ENCODE measurements around the gene PKNOX2.
"Not testable (repeated sequence)": the region's sequence is repeated elsewhere in the genome, so short reads cannot be mapped to it uniquely, and the experiment has no call there.

PKNOX2 gene

DNA sequence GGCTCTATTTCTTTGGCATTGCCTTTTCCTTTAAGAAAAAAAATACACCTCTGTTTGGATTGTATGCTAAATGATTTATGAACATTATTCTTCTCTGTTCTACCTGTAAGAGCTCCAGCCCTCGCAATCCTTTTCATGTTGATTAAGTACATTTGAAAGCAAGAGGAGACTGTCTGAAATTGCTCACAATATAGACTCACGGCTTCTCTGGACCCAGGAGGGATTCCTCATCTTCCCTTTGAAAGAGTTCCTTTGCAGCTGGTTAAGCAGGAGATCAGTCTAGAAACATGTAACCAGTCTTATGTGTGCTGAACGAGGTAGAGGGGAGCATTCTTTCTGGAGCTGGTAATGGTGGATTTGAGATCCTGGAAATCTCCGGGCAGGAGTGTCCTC, 47.4 kb downstream of the PKNOX2 start:
- DNase-seq (ENCODE audit: low read depth), result no peak
- no peak for TF ChIP-seq CTCF (IDR thresholded peaks at IDR 0.05; ENCODE audit: control insufficient read depth, extremely low read depth, insufficient read depth)
- no peak overlapping the region for H3K4me3 ChIP-seq (ENCODE audit: low read depth, low read length)

DNA sequence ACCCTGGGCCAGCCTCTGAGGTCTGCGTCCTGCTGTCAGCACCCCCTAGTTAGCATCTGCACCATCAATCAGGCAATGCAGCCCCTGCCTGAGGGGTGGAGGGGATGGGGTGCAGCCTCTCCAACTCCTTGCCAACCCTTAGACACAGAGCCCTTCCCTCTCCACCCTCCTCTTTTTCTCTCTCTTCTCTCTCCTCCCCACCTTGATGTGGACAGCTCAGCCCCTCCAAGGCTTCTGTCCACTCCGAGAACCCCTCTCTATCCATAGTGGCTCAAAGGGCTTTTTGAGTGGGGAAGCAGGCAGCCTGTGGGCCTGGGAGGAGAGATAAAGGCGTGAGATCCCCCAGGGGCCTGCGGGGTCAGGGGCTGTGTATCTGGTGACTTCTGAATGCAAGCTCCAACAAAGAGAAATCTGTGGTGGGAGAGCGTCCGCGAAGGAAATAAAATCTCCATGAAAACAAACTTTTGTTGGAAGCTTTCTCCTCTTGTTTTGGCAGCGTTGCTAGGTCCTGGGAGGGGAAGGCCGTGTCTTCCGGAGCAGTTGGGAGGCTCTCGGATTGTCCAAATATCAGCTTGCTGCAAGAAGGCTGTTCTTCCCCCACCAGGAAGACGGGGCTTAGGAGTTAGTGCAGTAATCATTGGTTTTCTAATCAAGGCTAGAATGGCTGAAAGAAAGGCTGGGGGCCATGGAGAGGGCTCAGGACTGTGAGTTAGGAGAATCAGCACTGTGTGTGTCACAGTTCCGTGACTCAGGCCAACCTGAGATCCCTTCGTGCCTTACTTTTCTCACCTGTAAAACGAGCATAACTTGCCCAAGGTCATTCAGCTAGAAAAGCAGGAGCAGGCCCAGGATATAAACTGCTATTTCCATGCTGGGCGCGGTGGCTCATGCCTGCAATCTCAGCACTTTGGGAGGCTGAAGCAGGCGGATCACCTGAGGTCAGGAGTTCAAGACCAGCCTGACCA, 50.3 kb downstream of the PKNOX2 start:
- no peak for TF ChIP-seq CTCF (IDR thresholded peaks at IDR 0.05; ENCODE audit: control insufficient read depth, extremely low read depth, insufficient read depth)
- H3K4me3 ChIP-seq (ENCODE audit: low read depth, low read length), result no peak overlapping the region
- DNase-seq (ENCODE audit: low read depth), result no peak

- DNase-seq (ENCODE audit: low read depth), result no peak
- H3K4me3 ChIP-seq (ENCODE audit: low read depth, low read length), result no peak overlapping the region
- no peak for TF ChIP-seq CTCF (IDR thresholded peaks at IDR 0.05; ENCODE audit: control insufficient read depth, extremely low read depth, insufficient read depth)
Observed at GRCh38 chr11:125215976-125216375, 51.4 kb downstream of the PKNOX2 start.

- DNase-seq (ENCODE audit: low read depth), result no peak
- no peak overlapping the region for H3K4me3 ChIP-seq (ENCODE audit: low read depth, low read length)
- no peak for TF ChIP-seq CTCF (IDR thresholded peaks at IDR 0.05; ENCODE audit: control insufficient read depth, extremely low read depth, insufficient read depth)
Observed at GRCh38 chr11:125218336-125218735, 53.8 kb downstream of the PKNOX2 start.

GRCh38 chr11:125221461-125221860, 56.9 kb downstream of the PKNOX2 start:
- no peak for DNase-seq (ENCODE audit: low read depth)
- no peak for TF ChIP-seq CTCF (IDR thresholded peaks at IDR 0.05; ENCODE audit: control insufficient read depth, extremely low read depth, insufficient read depth)
- H3K4me3 ChIP-seq (ENCODE audit: low read depth, low read length), result no peak overlapping the region

- H3K4me3 ChIP-seq (ENCODE audit: low read depth, low read length), result no peak overlapping the region
- DNase-seq (ENCODE audit: low read depth), result no peak
- TF ChIP-seq CTCF (IDR thresholded peaks at IDR 0.05; ENCODE audit: control insufficient read depth, extremely low read depth, insufficient read depth), result no peak
Observed at GRCh38 chr11:125222494-125222893, 57.9 kb downstream of the PKNOX2 start.

- not testable (repeated sequence) for H3K4me3 ChIP-seq (ENCODE audit: low read depth, low read length); DNase-seq (ENCODE audit: low read depth)
Observed at GRCh38 chr11:125223161-125223560, 58.6 kb downstream of the PKNOX2 start.
